T-helper 9 cell (primary cell): Measurements from ENCODE around the gene AUTS2.
"Not testable (repeated sequence)": the region's sequence is repeated elsewhere in the genome, so short reads cannot be mapped to it uniquely, and the experiment has no call there.

Experiments
- DNase-seq: peaks from one replicate; pipeline ENCODE4 v3.0.0-alpha.2; 2020

AUTS2 gene

DNA sequence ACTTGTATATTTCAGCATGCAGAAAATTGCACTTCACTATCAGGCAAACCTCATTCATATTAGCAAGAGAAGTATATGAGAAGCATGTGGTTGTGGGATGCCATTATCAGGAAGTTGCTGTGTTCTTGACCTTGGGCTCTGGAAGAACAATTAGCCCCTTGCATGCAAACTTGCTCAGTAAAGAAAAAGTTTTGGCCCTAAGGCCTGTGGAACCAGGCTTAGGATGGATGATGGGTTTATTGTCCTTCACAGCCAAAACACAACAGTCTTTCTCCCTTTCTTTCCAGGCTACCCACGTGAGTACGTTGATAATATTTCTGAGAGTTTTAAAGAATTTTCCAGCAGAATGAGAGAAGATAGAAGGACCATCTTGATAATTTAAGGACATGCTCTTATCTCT, 166.4 kb downstream of the AUTS2 start:
- no peak for DNase-seq

DNA sequence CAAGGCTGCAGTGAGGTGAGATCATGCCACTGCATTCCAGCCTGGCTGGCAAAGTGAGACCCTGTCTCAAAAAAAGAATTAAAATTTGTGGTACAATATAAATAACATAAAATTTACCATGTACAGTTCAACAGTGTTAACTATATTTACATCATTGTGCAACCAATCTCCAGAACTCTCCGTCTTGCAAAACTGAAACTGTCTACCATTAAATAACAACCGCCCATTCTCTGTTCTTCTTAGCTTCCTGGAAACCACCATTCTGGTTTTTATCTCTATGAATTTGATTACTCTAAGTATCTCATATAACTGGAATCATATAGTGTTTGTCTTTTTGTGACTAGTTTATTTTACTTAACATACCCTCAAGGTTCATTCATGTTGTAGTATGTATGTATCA, 167.6 kb downstream of the AUTS2 start:
- no peak for DNase-seq

DNA sequence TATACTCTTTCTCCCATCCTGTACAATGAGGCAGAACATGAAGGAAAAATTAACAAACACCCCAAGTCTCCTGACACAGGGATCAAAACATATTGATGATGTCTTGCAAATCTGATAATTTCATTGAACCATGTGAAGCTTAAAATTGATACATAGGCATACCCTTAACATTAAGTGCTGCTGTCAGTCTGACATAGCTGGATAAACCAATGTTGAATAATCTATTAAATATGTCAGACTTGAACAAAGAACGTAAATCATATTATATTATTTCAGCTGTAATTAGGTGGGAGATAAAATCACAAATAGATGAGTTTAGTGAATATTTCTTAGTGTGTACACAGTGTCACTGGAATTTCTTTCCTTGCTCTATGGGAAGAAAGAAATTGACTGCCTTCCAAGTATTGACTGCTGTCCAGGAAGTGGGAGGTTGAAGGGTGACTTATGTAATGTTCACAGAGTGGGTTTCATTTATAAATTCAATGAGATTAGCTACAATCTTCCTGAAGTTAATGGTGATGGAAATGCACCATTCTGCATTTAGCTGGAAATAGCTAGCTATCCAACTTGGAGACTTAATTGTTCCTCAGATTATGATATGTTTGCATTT, 170.8 kb downstream of the AUTS2 start:
- DNase-seq = no peak

DNA sequence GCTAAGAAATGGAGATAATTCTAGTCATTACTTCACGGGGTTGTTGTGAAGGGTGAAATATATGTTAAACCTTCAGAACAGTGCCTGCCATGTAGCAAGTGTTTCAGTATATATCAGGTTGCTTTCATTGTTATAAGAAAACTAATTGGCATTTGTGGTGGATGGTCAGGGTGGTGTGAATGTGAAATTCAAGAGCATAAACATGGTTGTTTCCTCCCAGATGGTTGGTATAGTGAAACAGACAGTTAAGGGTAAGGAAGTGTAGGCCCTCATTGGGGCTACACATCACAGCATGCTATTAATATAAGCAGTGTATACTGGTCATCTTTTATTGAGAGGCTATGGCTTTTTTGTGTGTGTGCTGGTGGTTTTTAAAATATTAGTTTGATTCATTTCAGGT, 171.6 kb downstream of the AUTS2 start:
- no peak for DNase-seq

DNA sequence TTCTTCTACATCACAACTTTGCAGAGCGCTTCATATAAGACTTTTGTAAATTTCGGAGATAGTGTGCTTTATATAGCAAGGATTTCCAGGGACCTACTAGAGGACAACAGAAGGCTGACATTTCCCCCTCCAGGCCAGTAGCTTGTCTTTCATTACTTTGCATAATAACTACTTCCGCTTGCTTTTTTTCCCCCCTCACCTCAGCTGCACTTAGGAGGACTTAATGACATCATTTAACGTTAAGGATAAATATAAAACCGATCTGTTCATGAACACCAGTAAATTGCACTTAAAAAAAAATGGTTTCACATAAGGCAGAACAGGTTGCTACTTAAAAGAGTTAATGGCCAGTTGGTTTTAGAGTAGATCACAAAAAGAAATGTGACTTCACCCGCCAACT, 172.3 kb downstream of the AUTS2 start:
- no peak for DNase-seq

DNA sequence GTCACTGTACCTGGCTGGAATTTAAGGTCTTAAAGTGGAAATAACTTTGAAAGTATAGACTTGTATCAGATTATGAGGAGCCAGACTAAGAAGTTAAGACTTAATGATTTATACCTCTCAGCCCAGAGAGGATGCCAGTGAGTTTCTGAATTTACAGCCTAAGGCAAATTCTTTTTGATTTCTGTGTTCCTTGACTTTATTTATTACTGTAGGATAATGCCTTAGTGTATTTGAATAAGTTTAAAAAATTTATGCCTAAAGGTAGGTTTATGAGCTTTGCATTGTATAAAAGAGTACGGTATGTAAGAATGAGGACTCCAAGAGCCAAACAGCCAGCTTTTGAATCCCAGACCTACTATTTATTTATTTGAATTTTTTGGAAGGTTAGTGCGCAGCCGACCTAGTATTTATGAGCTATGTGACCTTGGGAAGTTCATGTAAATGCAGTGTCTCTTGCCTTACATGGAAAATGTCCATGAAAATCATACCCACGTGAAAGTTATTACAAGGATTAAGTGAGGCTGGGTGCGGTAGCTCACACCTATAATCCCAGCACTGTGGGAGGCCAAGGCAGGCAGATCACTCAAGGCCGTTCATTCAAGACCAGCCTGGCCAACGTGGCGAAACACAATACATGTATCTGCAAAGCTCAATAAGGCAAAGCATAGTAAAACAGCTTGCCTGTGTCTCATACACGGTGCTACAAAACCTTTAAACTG, 174.6 kb downstream of the AUTS2 start:
- no peak for DNase-seq

DNA sequence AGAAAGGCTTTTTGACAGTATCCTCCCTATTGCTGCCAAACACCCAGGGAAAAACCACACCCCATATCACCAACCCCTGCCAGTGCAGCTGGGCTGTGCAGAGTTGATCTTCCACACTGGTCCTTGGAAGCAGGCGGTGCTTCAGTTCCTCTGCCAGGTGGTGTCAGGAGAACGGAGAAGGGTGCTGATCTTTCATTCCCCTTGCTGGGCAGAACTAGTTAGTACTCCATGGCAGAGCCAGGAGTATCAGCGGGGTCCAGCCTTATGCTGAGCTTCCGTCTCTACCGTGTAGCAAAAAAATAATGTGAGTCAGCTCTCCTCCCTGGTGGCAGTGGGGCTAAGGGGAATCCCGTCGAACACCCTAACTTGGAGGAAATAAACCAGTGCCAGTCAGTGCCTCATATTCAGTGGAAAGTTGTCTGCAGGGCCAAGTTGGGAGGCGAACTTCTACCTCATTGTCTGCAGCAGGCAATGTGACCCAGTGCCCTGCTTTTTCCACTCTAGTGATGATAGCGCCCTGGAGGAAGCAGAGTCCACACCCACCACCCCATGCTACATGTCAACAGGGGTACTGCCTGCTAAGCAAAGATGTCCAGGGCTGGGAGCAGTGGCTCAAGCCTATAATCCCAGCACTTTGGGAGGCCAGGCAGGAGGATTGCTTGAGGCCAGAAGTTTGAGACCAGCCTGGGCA, 175.4 kb downstream of the AUTS2 start:
- no peak for DNase-seq

DNA sequence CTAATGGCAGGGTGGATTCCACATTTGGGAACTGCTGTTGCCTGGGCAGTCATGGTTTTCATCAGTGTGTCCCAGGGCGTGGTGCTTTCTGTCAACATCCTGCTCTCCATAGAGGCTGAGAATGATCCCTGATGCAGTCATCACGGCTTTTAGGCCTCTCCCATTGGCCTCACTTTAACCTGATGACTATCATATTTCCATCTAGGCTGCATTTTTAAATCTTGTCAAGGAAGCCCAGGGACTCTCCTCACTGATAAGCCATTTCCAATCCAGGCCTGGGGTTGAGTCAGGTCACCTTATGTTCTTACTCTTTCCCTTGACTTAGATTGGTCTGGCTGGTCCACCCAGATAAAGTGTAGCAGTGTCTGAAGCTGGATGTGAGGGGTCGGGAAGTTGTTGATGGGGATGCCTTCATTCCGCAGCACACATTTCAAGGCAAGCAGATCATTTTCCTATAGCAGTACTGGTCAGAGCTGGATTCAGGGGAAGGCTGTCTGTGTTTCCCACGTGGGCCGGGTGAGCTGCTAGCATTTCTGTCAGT, 177.0 kb downstream of the AUTS2 start:
- DNase-seq = no peak

DNA sequence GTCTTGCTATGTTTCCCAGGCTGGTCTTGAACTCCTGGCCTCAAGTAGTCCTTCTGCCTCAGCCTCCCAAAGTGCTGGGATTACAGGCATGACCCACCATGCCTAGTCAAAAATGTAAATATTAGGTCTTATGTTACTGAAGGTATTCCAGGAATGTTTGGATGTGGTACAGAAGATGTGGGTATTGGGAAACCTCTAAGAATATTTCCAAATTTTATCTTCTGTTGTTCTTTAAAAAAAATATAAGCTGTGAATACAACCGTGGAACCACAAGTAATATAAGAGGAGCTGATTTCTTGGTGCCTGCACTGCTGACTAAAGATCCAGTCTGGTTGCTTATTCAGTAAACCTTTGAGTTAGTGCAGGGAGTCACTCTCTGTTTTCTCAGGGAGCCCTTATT, 178.3 kb downstream of the AUTS2 start:
- DNase-seq = no peak

DNA sequence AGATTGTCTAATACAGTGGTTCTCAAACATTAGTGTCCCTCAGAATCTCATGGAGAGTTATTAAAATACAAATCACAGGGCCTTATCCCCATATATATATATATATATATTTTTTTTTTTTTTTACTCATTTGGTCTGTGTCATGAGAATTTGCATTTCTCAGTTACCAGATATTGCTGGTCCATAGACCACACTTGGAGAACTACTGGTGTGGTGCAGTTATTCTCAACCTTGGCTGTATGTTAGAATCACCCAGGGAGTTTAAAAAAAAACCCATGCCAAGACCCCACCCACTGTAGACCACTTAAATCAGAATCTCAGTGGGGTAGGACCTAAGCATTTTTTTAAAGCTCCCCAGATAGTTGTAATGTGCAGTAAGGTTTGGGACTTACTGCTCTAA, 179.9 kb downstream of the AUTS2 start:
- no peak for DNase-seq

DNA sequence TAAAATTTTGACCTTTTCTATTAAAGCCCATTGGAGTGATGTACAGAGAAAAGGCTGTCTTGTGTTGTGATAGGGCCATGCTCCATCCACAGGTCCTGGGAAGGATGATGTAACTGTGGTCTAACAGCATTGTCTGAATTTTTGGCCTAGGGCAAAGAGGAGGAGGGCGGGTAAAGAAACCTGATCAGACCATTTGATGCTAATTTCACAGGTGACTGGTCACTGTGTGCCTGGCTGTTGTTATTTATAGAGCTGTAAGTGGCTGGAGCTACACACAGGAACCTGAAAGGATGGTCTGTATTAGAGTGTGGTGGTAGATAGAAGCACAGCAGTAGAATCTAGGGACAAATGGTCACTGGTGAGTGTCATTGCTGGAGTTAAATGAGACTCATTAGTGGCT, 182.1 kb downstream of the AUTS2 start:
- no peak for DNase-seq

DNA sequence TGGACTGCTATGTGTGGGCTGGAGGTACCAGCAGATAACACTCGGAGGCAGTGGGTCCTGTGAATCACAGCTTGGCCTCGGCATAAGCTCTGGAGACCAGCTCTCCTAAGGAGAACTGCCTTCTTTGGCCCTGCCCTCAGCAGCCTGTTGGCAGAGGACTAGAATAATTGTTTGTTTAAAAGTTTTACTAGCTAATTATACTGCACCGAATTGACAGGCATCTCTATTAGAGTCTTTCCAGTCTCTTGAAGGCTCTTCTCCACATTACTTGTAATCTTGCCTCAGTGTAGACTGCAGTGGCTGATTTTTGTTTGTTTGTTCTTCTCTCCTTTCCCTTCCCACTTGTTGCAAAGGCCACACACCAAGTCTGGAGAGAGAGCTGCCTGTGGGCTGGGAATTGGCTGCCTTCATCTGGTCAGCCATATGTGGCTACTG, 183.2 kb downstream of the AUTS2 start:
- no peak for DNase-seq

DNA sequence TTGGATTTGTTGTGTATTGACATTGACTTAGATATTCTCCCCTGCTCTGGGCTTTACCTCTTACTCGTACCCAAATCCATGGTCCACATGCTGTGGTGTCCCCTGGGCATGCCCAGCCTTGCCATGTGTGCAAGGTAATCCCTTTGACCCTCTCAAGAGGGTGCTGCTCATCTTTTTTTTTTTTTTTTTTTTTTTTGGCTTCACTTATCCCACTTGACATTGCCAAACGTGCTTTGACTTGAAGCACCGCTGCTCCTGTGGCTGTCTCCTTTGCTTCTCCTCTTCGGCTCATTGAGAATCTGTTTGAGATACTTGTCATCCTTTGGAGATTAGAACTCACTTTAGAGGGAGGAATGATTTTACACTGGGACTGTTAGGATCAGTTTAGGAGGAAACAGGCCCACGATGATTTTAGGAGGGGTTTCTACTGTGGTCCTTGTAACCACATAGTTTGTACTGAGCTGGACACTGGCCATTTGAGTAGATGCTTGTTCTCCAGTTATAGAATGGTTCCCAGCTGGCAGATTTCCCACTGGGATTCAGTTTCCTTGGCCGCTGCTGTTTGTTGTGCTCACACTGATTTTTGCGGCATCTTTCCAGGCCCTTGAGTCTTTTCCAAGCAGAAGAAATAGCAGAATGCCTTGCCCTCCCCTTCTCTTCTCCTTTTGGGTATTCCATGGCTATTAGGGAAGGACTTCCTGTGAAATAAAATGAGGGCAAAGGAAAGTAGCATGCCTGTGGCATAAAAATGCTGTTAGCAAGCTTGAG, 184.8 kb downstream of the AUTS2 start:
- no peak for DNase-seq

DNA sequence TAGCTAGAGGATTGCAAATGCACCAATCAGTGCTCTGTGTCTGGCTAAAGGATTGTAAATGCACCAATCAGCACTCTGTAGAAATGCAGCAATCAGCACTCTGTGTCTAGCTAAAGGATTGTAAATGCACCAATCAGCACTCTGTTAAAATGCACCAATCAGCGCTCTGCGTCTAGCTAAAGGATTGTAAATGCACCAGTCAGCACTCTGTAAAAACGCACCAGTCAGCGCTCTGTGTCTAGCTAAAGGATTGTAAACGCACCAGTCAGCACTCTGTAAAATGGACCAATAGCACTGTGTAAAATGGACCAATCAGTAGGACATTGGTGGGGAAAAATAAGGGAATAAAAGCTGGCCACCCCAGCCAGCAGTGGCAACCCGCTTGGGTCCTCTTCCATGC, 187.9 kb downstream of the AUTS2 start:
- DNase-seq = not testable (repeated sequence)

DNA sequence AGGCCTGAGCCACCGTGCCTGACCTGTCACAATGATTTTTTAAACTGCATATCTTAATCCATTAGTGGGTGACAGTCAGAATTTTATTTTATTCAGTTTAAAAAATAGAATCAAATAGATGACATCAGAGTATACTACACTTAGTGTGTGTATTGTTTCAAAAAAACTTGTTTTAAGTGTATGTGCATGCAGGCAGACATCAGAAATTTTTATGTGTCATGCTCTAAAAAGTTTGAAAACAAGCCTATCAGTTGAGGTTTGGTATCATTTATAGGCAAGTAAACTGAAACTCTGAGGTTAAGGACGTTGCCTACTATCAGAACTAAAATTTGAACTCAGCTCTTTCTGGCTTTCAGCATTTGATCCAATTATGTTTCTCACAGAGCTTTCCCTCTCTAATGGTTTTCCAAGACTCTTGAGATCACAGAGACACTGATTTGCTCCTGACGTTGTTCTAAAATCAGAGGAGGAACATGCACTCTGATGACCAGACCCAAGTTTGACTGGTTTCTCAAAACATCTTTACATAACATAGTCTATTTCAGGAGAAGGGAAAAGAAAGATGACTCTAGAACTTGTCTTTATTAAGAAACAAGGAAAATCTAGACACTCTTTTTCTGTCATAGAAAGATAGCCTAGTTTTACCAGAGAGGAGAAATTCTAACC, 188.6 kb downstream of the AUTS2 start:
- DNase-seq = no peak

DNA sequence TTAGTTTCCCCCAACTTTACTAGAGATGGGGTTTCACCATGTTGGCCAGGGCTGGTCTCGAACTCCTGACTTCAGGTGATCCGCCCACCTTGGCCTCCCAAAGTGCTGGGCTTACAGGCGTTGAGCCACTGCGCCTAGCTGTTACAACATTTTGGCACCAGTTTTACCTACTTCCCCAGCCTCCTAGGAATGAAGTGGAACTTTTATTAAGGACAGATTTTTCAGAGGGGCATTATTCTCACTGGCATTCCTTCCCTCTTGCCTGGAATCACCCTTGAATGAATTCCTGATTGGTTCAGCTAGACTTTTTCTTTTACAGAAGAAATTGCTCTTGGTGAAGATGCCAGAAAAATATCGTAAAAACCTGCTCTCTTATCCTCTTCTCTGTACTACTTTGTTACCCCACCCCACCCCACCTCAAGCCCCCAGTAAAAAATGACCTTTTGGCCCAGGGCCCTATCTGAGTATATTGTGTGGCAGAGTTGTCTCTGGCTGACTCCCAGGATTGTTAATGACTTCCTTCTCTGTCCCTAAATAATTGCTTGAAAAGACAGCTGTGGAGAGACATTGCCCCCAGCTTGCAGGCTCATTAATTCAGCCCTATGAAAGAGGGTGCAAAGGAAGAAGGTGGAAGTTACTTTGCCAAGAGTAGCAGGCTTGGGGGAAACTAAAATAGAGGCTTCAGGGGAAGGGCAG, 189.6 kb downstream of the AUTS2 start:
- no peak for DNase-seq

DNA sequence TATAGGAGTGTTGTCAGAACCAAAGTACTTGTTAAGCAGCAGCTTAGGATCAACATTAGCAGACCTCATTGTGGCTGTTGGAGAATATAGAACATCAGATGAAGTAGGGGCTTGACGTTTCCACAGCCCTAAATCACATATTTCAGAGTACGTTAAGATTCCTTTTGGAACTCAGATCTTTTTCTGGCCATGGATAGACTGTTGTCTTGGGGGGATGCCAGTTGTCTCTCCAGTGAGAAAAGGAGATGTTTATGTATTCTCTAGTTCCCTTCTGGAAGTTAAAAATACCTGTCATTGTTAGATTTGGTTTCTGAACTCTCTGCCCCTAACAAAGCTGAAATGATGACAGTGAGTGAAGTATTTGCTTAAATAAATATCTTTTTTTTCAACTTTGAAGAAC, 191.3 kb downstream of the AUTS2 start:
- no peak for DNase-seq

DNA sequence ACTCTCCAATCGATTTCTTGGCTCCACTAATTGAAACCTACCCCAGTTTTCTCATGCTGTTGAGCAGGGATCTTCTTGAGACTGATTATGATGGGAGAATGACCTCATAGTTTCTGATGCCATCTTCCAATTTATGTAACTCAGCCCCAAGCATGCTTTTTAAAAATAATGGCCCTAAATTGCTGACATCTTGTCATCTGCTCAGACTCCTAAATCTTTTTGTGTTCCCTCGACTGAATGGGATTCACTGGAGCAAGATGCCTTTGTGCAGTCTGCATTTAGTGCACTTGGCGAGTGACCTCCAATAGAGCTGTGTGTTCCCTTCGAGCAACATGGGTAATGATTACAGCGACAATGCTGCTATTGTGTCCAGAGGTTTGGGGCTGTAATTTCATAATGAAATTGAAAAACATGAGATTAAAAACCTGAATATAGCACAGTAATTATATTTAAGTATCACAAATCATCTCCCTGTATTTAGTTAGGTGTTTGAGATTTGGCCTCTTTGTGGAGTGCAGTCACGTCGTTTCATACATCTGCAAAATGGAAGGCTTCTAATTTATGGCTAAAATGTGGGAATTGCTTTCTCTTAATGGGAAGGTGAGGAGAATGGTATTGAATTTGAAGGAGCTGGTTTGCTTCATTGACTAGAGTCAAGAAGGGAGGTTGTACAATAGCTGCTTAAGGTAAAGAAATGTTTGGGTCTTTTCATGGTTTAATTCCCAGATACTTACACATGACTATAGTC, 192.9 kb downstream of the AUTS2 start:
- DNase-seq = no peak

DNA sequence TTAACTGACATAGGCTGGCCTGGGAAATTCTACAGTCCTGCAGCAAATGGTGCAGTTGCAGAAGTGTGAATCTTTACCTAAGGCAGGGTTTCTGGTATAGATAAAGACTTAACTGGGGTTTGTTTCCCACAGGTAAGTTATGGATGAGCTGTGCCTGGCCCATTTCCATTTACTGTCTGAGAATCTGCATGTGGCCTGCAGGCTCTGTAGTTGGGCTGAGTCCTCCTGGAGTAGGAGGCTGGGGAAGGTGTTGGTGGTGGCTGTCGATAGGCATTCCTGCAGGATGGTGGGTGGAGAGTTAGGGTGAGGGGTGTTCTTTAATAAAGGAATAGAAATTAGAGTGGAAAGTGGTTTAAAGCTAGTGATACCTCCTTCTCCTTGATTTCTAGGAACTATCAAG, 193.5 kb downstream of the AUTS2 start:
- no peak for DNase-seq

DNA sequence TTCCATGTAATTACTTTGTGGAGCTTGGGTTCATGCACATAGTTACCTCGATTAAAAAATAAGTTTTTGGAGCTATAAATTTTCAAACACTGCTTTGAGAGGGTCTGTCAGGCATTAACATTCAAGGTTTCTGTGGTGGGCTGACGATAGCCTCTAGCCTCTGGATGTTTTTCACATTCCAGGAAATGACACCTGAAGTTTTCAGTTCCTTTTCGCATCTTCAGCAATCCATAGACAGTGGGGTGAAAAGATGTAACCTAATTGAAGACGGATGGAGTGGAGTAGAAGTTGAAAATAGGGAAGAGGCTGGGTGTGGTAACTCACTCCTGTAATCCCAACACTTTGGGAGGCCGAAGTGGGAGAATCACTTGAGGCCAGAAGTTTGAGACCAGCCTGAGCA, 197.7 kb downstream of the AUTS2 start:
- DNase-seq = no peak

DNA sequence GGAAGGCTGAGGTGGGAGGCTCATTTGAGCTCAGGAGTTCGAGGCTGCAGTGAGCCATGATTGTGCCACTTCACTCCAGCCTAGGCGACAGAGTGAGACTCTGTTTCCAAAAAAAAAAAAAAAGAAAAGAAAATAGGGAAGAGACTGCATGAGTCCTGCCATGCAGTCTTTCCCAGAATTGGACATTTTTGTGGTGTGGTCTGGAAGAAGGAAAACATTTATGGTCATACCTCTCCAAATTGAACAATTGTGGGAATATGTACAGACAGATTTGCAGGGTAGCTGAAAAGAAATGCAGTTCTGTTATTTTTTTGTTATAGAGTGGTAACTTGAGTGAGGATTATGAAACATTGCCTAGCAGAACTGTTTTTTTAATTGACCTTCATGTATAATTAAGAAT, 198.1 kb downstream of the AUTS2 start:
- DNase-seq = no peak
